NAMALWA (cell line): Measurements from ENCODE around the gene SHE.

Experiments
- DNase-seq: peaks from one replicate; pipeline ENCODE4 v3.0.0-alpha.2; 2015; ENCODE audit warnings: low spot score

The SHE gene

GRCh38 chr1:154478639-154479038, 23.6 kb downstream of the SHE start:
- DNase-seq = peak; percentile 61

GRCh38 chr1:154478013-154478412, 24.2 kb downstream of the SHE start:
- no peak for DNase-seq

GRCh38 chr1:154476791-154477190, 25.4 kb downstream of the SHE start:
- no peak for DNase-seq

GRCh38 chr1:154474802-154475201, 27.4 kb downstream of the SHE start:
- DNase-seq = no peak

GRCh38 chr1:154471304-154471703, 30.9 kb downstream of the SHE start:
- no peak for DNase-seq

GRCh38 chr1:154469844-154470560, 32.2 kb downstream of the SHE start:
- DNase-seq = no peak

GRCh38 chr1:154468535-154469250, 33.5 kb downstream of the SHE start:
- no peak for DNase-seq

- DNase-seq = no peak
Observed at GRCh38 chr1:154467434-154468102, 34.6 kb downstream of the SHE start.

GRCh38 chr1:154466921-154467417, 35.2 kb downstream of the SHE start:
- DNase-seq = no peak

- no peak for DNase-seq
Observed at GRCh38 chr1:154466206-154466605, 36.0 kb downstream of the SHE start.

- DNase-seq = no peak
Observed at GRCh38 chr1:154465621-154466195, 36.5 kb downstream of the SHE start.

GRCh38 chr1:154463512-154463990, 38.7 kb downstream of the SHE start:
- DNase-seq = no peak

- no peak for DNase-seq
Observed at GRCh38 chr1:154460695-154461260, 41.4 kb downstream of the SHE start.

GRCh38 chr1:154459080-154459479, 43.1 kb downstream of the SHE start:
- DNase-seq = no peak

GRCh38 chr1:154456631-154457030, 45.6 kb downstream of the SHE start:
- no peak for DNase-seq

- no peak for DNase-seq
Observed at GRCh38 chr1:154454386-154455120, 47.7 kb downstream of the SHE start.

- DNase-seq = no peak
Observed at GRCh38 chr1:154453574-154454352, 48.4 kb downstream of the SHE start.

- no peak for DNase-seq
Observed at GRCh38 chr1:154453161-154453560, 49.1 kb downstream of the SHE start.

- DNase-seq = no peak
Observed at GRCh38 chr1:154448331-154448811, 53.8 kb downstream of the SHE start.

- no peak for DNase-seq
Observed at GRCh38 chr1:154446789-154447188, 55.4 kb downstream of the SHE start.
